WTC11 (cell line): ENCODE data around the gene IFNGR1. TPM values are rescaled to one million over a fixed set of nuclear protein-coding genes. Genes with fewer than 3 reads are reported as not detected.

Experiments used
- ATAC-seq: fragments of 200-7000 bp; cut with Tn5 transposase; 2 replicates; pipeline ENCODE4 v1.10.0; 2021; ENCODE audit warnings: mild to moderate bottlenecking, moderate library complexity
- CTCF ChIA-PET: fragments of 300-600 bp; sonication (Branson Sonifier 250); formaldehyde crosslinking; loops from one replicate; lab custom pipeline; 2021; ENCODE audit warnings: antibody characterized with exemption; lab: Charles Lee
- POLR2A ChIA-PET: fragments of 350-600 bp; sonication (Branson Sonifier 250); formaldehyde crosslinking; loops from one replicate; lab custom pipeline; 2021; ENCODE audit warnings: antibody characterized with exemption; lab: Charles Lee
- DNase-seq: peaks from one replicate; pipeline ENCODE4 v3.0.0; 2021; ENCODE audit warnings: low spot score
- H3K27ac Mint-ChIP-seq: 2 replicates; pipeline ENCODE4 v1.8.0; 2021; ENCODE audit warnings: mixed read lengths
- H3K27me3 Mint-ChIP-seq: 2 replicates; pipeline ENCODE4 v1.8.0; 2021; ENCODE audit warnings: low read depth, mild to moderate bottlenecking, moderate library complexity, mixed read lengths
- H3K36me3 Mint-ChIP-seq: 2 replicates; pipeline ENCODE4 v1.8.0; 2021; ENCODE audit warnings: mixed read lengths
- H3K4me1 Mint-ChIP-seq: 2 replicates; pipeline ENCODE4 v1.8.0; 2022; ENCODE audit warnings: mixed read lengths
- H3K4me3 Mint-ChIP-seq: 2 replicates; pipeline ENCODE4 v1.8.0; 2021; ENCODE audit warnings: mild to moderate bottlenecking, moderate library complexity, mixed read lengths
- H3K9me3 Mint-ChIP-seq: 2 replicates; pipeline ENCODE4 v1.8.0; 2021; ENCODE audit warnings: mixed read lengths
- CREB1 ChIP-seq: sonication (generic); formaldehyde crosslinking; IDR thresholded peaks from 2 replicates; pipeline ENCODE4 v1.8.0; 2023; ENCODE audit warnings: mild to moderate bottlenecking, missing genetic modification reagents
- CREM ChIP-seq: sonication (generic); formaldehyde crosslinking; IDR thresholded peaks from 2 replicates; pipeline ENCODE4 v1.8.1; 2022; ENCODE audit warnings: mild to moderate bottlenecking, missing genetic modification reagents, moderate library complexity
- FOXP1 ChIP-seq: sonication (generic); formaldehyde crosslinking; IDR thresholded peaks from 2 replicates; pipeline ENCODE4 v1.8.0; 2022; ENCODE audit warnings: missing genetic modification reagents, mild to moderate bottlenecking, moderate library complexity, borderline replicate concordance
- GRHL2 ChIP-seq: fragments of 250-450 bp; sonication (Bioruptor Pico); IDR thresholded peaks from 2 replicates; pipeline ENCODE4 v1.8.0; 2022; ENCODE audit warnings: mild to moderate bottlenecking, moderate library complexity; ENCODE audit not compliant: insufficient replicate concordance, severe bottlenecking
- GTF2I ChIP-seq: fragments of 250-450 bp; sonication (Bioruptor Pico); conservative IDR thresholded peaks from 2 replicates; pipeline ENCODE4 v1.4.0; 2021; ENCODE audit warnings: mild to moderate bottlenecking
- JUN ChIP-seq: sonication (generic); formaldehyde crosslinking; IDR thresholded peaks from 2 replicates; pipeline ENCODE4 v1.8.0; 2023; ENCODE audit warnings: mild to moderate bottlenecking, missing genetic modification reagents
- KAT7 ChIP-seq: sonication (generic); formaldehyde crosslinking; IDR thresholded peaks from 2 replicates; pipeline ENCODE4 v1.8.1; 2023; ENCODE audit warnings: missing genetic modification reagents, mild to moderate bottlenecking, borderline replicate concordance
- NFATC4 ChIP-seq: fragments of 250-450 bp; sonication (Bioruptor Pico); IDR thresholded peaks from 2 replicates; pipeline ENCODE4 v1.9.0; 2021; ENCODE audit warnings: mild to moderate bottlenecking
- NFE2L1 ChIP-seq: sonication (generic); formaldehyde crosslinking; IDR thresholded peaks from 2 replicates; pipeline ENCODE4 v1.8.1; 2023; ENCODE audit warnings: missing genetic modification reagents
- NFYB ChIP-seq: sonication (generic); formaldehyde crosslinking; conservative IDR thresholded peaks from 2 replicates; pipeline ENCODE4 v1.8.0; 2022; ENCODE audit warnings: low read depth, missing genetic modification reagents
- NR3C1 ChIP-seq: sonication (generic); formaldehyde crosslinking; conservative IDR thresholded peaks from 2 replicates; pipeline ENCODE4 v1.8.1; 2023; ENCODE audit warnings: low read depth, mild to moderate bottlenecking, missing genetic modification reagents
- PRRX2 ChIP-seq: fragments of 250-450 bp; sonication (Bioruptor Pico); IDR thresholded peaks from 2 replicates; pipeline ENCODE4 v1.8.0; 2021; ENCODE audit warnings: mild to moderate bottlenecking
- SP1 ChIP-seq: sonication (generic); formaldehyde crosslinking; conservative IDR thresholded peaks from 2 replicates; pipeline ENCODE4 v1.8.1; 2022; ENCODE audit warnings: missing genetic modification reagents
- TCF7 ChIP-seq: sonication (generic); formaldehyde crosslinking; IDR thresholded peaks from 2 replicates; pipeline ENCODE4 v1.8.0; 2022; ENCODE audit warnings: mild to moderate bottlenecking, low read depth, missing genetic modification reagents, moderate library complexity
- TP53 ChIP-seq: sonication (generic); formaldehyde crosslinking; IDR thresholded peaks from 2 replicates; pipeline ENCODE4 v1.8.1; 2023; ENCODE audit warnings: mild to moderate bottlenecking, missing genetic modification reagents
- ZNF219 ChIP-seq: sonication (generic); formaldehyde crosslinking; IDR thresholded peaks from 2 replicates; pipeline ENCODE4 v1.8.0; 2023; ENCODE audit warnings: missing genetic modification reagents, mild to moderate bottlenecking, borderline replicate concordance
- ZNF416 ChIP-seq: fragments of 250-450 bp; sonication (Bioruptor Pico); IDR thresholded peaks from 2 replicates; pipeline ENCODE4 v1.9.0; 2021; ENCODE audit warnings: mild to moderate bottlenecking, inconsistent platforms
- ZNF423 ChIP-seq: fragments of 250-450 bp; sonication (Bioruptor Pico); IDR thresholded peaks from 2 replicates; pipeline ENCODE4 v2.1.2; 2022; ENCODE audit warnings: mild to moderate bottlenecking, moderate library complexity
- total RNA-seq: library from RNA; stranded (reverse); gene quantifications from 3 replicates; pipeline ENCODE4 v1.2.3, GENCODE V29; 2021
- TF ChIP-seq, protein P1 (sequence below): sonication (generic); formaldehyde crosslinking; IDR thresholded peaks from 2 replicates; pipeline ENCODE4 v1.8.0; 2023; ENCODE audit warnings: missing genetic modification reagents
- TF ChIP-seq, protein P2 (sequence below): sonication (generic); formaldehyde crosslinking; IDR thresholded peaks from 2 replicates; pipeline ENCODE4 v1.8.1; 2022; ENCODE audit warnings: low read depth, missing genetic modification reagents, borderline replicate concordance
- TF ChIP-seq, protein P3 (sequence below): sonication (generic); formaldehyde crosslinking; IDR thresholded peaks from 2 replicates; pipeline ENCODE4 v1.8.1; 2022; ENCODE audit warnings: mild to moderate bottlenecking, moderate library complexity, missing genetic modification reagents
- TF ChIP-seq, protein P4 (sequence below): sonication (generic); formaldehyde crosslinking; IDR thresholded peaks from 2 replicates; pipeline ENCODE4 v1.8.0; 2022; ENCODE audit warnings: mild to moderate bottlenecking, missing genetic modification reagents
- TF ChIP-seq, protein P5 (sequence below): fragments of 250-450 bp; sonication (Bioruptor Pico); conservative IDR thresholded peaks from 2 replicates; pipeline ENCODE4 v1.9.0; 2021; ENCODE audit warnings: mild to moderate bottlenecking
- TF ChIP-seq, protein P6 (sequence below): fragments of 250-450 bp; sonication (Bioruptor Pico); IDR thresholded peaks from 2 replicates; pipeline ENCODE4 v2.1.2; 2022; ENCODE audit warnings: mild to moderate bottlenecking, moderate library complexity

Gene IFNGR1
- total RNA-seq, 1 experiment from 2014 or later = 17.6 TPM

DNA sequence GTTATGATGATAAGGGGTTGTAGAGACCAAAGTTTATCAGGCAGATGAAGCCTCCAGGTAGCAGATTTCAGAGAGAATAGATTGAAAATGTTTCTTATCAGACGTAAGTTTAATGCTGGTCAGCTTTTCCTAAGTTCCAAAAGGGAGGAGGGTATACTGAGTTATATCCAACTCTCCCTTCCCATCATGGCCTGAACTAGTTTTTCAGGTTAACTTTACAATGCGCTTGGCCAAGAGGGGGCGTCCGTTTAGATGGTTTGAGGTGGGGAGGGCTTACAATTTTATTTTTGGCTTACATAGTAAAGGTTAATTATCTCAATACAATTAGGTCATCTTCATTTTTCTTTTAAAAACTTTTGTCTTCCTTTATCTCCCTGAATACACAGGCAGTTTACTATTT, 26.4 kb downstream of the IFNGR1 start (continued):
- TF ChIP-seq KAT7 (CRISPR knock-in tag) = no peak
- TF ChIP-seq, protein P1, sequence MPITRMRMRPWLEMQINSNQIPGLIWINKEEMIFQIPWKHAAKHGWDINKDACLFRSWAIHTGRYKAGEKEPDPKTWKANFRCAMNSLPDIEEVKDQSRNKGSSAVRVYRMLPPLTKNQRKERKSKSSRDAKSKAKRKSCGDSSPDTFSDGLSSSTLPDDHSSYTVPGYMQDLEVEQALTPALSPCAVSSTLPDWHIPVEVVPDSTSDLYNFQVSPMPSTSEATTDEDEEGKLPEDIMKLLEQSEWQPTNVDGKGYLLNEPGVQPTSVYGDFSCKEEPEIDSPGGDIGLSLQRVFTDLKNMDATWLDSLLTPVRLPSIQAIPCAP (CRISPR knock-in tag) = no peak
- TF ChIP-seq, protein P2, sequence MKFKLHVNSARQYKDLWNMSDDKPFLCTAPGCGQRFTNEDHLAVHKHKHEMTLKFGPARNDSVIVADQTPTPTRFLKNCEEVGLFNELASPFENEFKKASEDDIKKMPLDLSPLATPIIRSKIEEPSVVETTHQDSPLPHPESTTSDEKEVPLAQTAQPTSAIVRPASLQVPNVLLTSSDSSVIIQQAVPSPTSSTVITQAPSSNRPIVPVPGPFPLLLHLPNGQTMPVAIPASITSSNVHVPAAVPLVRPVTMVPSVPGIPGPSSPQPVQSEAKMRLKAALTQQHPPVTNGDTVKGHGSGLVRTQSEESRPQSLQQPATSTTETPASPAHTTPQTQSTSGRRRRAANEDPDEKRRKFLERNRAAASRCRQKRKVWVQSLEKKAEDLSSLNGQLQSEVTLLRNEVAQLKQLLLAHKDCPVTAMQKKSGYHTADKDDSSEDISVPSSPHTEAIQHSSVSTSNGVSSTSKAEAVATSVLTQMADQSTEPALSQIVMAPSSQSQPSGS (CRISPR knock-in tag) = no peak
- TF ChIP-seq TCF7 = no peak
- TF ChIP-seq ZNF416 (CRISPR knock-in tag) = no peak
- TF ChIP-seq, protein P3, sequence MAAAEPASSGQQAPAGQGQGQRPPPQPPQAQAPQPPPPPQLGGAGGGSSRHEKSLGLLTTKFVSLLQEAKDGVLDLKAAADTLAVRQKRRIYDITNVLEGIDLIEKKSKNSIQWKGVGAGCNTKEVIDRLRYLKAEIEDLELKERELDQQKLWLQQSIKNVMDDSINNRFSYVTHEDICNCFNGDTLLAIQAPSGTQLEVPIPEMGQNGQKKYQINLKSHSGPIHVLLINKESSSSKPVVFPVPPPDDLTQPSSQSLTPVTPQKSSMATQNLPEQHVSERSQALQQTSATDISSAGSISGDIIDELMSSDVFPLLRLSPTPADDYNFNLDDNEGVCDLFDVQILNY (CRISPR knock-in tag) = no peak

DNA sequence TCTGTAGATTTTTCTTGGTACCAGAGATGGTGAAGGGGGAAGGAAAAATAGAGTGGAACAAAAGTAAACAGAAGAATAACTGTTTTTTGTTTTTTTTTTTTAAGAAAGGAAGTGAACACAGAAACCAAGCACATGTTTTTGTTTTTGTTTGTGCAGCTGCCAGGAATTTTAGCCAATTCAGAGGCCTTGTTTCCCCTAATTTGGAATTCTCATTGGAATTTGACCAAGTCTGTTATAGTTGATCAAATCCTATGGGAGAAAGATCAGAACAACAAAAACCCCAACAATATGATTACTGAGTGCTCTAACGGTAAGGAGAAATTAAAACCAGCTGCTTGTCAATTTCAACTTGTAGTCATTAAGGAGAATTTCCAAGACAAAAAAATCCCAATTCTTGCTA, 27.5 kb downstream of the IFNGR1 start:
- CTCF ChIA-PET = no interaction called here
- H3K9me3 Mint-ChIP-seq = peaks cover 63% of the 10 kb centered on the region

DNA sequence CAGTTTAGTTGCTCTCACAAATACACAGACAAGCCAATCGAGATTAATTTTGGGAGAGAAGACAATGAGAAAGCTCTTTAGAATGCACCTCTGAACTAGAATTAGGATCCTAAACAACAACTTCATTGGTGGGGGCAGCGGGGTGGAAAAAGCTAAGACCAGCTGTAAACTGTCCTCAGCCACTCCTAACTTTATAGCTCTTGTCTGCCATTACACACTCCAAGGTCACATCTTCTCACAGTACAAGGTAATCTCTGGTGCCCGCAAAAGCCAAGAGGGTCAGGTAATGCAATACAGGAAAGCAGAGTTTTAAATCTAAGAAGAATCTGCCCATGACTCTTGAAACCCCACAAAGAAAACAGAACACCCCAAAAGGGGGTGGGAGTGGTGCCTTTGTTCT, 27.9 kb downstream of the IFNGR1 start:
- POLR2A ChIA-PET = no interaction called here
- DNase-seq = no peak
- Mint-ChIP-seq H3K27ac (no peak overlapping the region), H3K36me3 (peaks cover 46% of the 10 kb centered on the region), H3K4me1 (no peaks in the 10 kb centered on the region), H3K4me3 (no peak overlapping the region), H3K9me3 (peaks cover 67% of the 10 kb centered on the region), H3K27me3 (no peaks in the 10 kb centered on the region; the same call in 1 of the 2 replicates)
- no peak for ATAC-seq
- CTCF ChIA-PET = no interaction called here
- TF ChIP-seq, protein P4, sequence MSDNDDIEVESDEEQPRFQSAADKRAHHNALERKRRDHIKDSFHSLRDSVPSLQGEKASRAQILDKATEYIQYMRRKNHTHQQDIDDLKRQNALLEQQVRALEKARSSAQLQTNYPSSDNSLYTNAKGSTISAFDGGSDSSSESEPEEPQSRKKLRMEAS (CRISPR knock-in tag) = no peak
- TF ChIP-seq, protein P2 (CRISPR knock-in tag) = no peak
- no peak for TF ChIP-seq NFATC4 (CRISPR knock-in tag)
- TF ChIP-seq CREM (CRISPR knock-in tag) = no peak
- TF ChIP-seq PRRX2 (CRISPR knock-in tag) = no peak
- TF ChIP-seq, protein P5, sequence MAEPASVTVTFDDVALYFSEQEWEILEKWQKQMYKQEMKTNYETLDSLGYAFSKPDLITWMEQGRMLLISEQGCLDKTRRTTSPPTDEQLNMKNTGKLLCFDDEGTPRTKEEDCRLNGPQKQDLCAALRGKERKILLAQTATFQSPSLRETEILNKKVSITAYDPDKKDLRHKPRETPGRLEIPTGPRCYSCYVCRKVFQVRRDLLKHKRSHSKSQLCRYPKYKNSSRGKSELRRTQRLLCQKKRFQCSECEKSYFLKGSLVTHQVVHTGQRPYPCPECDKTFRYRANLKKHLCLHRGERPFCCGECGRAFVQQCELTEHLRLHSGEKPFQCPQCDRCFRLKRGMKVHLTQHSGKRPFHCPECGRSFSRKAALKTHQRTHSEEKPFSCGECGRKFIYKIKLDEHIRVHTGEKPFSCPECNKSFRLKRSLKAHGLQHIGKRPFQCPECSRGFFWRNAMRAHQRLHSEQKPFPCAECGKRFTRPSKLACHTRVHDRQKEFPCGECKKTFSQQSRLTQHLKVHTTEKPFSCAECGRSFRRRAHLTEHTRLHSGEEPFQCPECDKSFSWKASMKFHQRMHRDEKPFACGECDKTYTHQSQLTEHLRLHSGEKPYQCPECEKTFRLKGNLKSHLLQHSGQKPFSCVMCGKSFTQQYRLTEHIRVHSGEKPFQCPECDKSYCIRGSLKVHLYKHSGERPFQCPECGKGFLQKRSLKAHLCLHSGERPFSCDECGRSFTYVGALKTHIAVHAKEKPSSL (CRISPR knock-in tag) = no peak
- TF ChIP-seq ZNF219 (CRISPR knock-in tag) = no peak
- no peak for TF ChIP-seq JUN (CRISPR knock-in tag)
- TF ChIP-seq FOXP1 = no peak
- no peak for TF ChIP-seq NFYB (CRISPR knock-in tag)
- no peak for TF ChIP-seq NFE2L1
- TF ChIP-seq TP53 (CRISPR knock-in tag) = no peak
- no peak for TF ChIP-seq NR3C1 (CRISPR knock-in tag)

More for the DNA sequence above, 27.5 kb downstream of the IFNGR1 start:
- Mint-ChIP-seq H3K4me1 (no peaks in the 10 kb centered on the region), H3K27me3 (no peaks in the 10 kb centered on the region; the same call in 1 of the 2 replicates), H3K4me3 (no peak overlapping the region), H3K36me3 (peaks cover 43% of the 10 kb centered on the region), H3K27ac (no peak overlapping the region)
- DNase-seq = no peak
- ATAC-seq = no peak
- POLR2A ChIA-PET = no interaction called here
- TF ChIP-seq, protein P6, sequence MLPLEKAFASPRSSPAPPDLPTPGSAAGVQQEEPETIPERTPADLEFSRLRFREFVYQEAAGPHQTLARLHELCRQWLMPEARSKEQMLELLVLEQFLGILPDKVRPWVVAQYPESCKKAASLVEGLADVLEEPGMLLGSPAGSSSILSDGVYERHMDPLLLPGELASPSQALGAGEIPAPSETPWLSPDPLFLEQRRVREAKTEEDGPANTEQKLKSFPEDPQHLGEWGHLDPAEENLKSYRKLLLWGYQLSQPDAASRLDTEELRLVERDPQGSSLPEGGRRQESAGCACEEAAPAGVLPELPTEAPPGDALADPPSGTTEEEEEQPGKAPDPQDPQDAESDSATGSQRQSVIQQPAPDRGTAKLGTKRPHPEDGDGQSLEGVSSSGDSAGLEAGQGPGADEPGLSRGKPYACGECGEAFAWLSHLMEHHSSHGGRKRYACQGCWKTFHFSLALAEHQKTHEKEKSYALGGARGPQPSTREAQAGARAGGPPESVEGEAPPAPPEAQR (CRISPR knock-in tag) = no peak
- TF ChIP-seq GTF2I (CRISPR knock-in tag) = no peak
- TF ChIP-seq ZNF423 (CRISPR knock-in tag) = no peak
- no peak for TF ChIP-seq SP1 (CRISPR knock-in tag)
- TF ChIP-seq GRHL2 = no peak
- TF ChIP-seq ZNF416 (CRISPR knock-in tag) = no peak
- TF ChIP-seq NFE2L1 = no peak
- no peak for TF ChIP-seq CREB1 (CRISPR knock-in tag)
- TF ChIP-seq ZNF219 (CRISPR knock-in tag) = no peak
- TF ChIP-seq, all 79 proteins: peak for 0
